Ishikawa (cell line): ENCODE measurements around the gene GANC.

Experiments
- CEBPB ChIP-seq: IDR thresholded peaks from 2 replicates; pipeline ENCODE4 v1.6.1; 2012
- CREB1 ChIP-seq: IDR thresholded peaks from 2 replicates; pipeline ENCODE4 v1.6.1; 2012; ENCODE audit warnings: low read depth
- EGR1 ChIP-seq: IDR thresholded peaks from 2 replicates; pipeline ENCODE4 v1.6.1; 2012
- EP300 ChIP-seq: IDR thresholded peaks from 2 replicates; pipeline ENCODE4 v1.6.1; 2012; ENCODE audit warnings: borderline replicate concordance
- FOXM1 ChIP-seq: IDR thresholded peaks from 2 replicates; pipeline ENCODE4 v1.6.1; 2012; ENCODE audit warnings: low read depth, borderline replicate concordance
- MAX ChIP-seq: IDR thresholded peaks from 2 replicates; pipeline ENCODE4 v1.6.1; 2012
- NFIC ChIP-seq: IDR thresholded peaks from 2 replicates; pipeline ENCODE4 v1.6.1; 2012
- RAD21 ChIP-seq: IDR thresholded peaks from 2 replicates; pipeline ENCODE4 v1.6.1; 2012; ENCODE audit warnings: low read depth
- REST ChIP-seq: IDR thresholded peaks from 2 replicates; pipeline ENCODE4 v1.6.1; 2012; ENCODE audit warnings: low read depth, mild to moderate bottlenecking
- TAF1 ChIP-seq: IDR thresholded peaks from 2 replicates; pipeline ENCODE4 v1.6.1; 2012; ENCODE audit warnings: low read depth, mild to moderate bottlenecking
- TCF12 ChIP-seq: IDR thresholded peaks from 2 replicates; pipeline ENCODE4 v1.6.1; 2012; ENCODE audit warnings: low read depth
- TEAD4 ChIP-seq: IDR thresholded peaks from 2 replicates; pipeline ENCODE4 v1.6.1; 2012
- USF1 ChIP-seq: IDR thresholded peaks from 2 replicates; pipeline ENCODE4 v1.6.1; 2012
- YY1 ChIP-seq: IDR thresholded peaks from 2 replicates; pipeline ENCODE4 v1.6.1; 2012; ENCODE audit warnings: low read depth
- ZBTB7A ChIP-seq: IDR thresholded peaks from 2 replicates; pipeline ENCODE4 v1.6.1; 2012; ENCODE audit warnings: low read depth

GANC gene

GRCh38 chr15:42404461-42405235, 131.6 kb downstream of the GANC start:
- TF ChIP-seq TEAD4 = no peak
- TF ChIP-seq MAX = no peak
- no peak for TF ChIP-seq ZBTB7A
- no peak for TF ChIP-seq RAD21
- no peak for TF ChIP-seq USF1
- TF ChIP-seq EP300 = no peak
- no peak for TF ChIP-seq CREB1
- TF ChIP-seq YY1 = no peak
- no peak for TF ChIP-seq REST
- no peak for TF ChIP-seq NFIC

DNA sequence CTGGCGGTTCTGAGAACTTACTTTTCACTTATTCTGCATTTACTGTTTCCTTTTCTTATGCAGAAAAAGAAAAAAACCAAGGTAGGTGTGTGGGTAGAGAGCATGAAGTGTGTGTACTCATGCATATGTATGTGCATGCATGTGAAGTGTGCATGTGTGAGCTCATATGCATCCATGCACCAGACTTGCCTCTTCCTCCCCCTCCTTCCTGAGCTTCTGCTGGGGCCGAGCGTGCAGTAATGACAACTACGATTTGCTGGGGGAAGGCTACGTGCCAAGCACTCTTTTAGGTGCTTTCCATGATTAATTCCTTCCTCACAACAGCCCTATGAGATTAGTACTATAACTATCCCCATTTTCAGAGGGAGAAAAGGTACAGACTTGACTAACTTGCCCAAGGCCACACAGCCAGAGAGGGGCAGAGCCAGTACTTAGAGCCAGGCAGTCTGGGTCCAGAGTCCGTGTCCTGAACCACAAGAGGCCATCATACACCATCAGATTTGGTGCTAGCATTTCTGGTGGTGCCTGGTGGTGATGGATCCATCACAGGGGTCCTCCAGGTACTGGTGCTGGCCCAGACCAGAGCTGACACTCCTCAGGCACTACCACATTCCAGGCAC, 133.0 kb downstream of the GANC start:
- TF ChIP-seq FOXM1 = no peak
- no peak for TF ChIP-seq REST
- TF ChIP-seq TEAD4 = no peak
- TF ChIP-seq TAF1 = no peak
- no peak for TF ChIP-seq RAD21
- no peak for TF ChIP-seq YY1
- no peak for TF ChIP-seq MAX
- no peak for TF ChIP-seq NFIC
- TF ChIP-seq CEBPB = no peak
- no peak for TF ChIP-seq CREB1
- no peak for TF ChIP-seq ZBTB7A
- TF ChIP-seq EGR1 = no peak
- TF ChIP-seq USF1 = no peak
- TF ChIP-seq TCF12 = no peak
